ENCODE results near the gene EAF2. TPM values are rescaled to one million over a fixed set of nuclear protein-coding genes. Genes with fewer than 3 reads are reported as not detected.

EAF2 gene
- total and polyA plus RNA-seq, 2 of the 13 experiments (the other 11 are each of a cell fraction or from before 2014, with no cell fraction given), result 4.0 to 14.6 TPM

GRCh38 chr3:121835465-121835801, 424 bp downstream of the EAF2 start (continued):
- no peak for TF ChIP-seq ZFP36L1 (CRISPR knock-in tag; IDR thresholded peaks at IDR 0.05)
- no peak for TF ChIP-seq ELK4 (CRISPR knock-in tag; IDR thresholded peaks at IDR 0.05; ENCODE audit: borderline replicate concordance)
- no peak for TF ChIP-seq NFKB2 (CRISPR knock-in tag; IDR thresholded peaks at IDR 0.05; ENCODE audit: borderline replicate concordance)
- TF ChIP-seq NR0B2 (CRISPR knock-in tag; IDR thresholded peaks at IDR 0.05), result no peak
- 0 out of 2 replicates have a peak, but pooled peaks have one; percentile 3 for TF ChIP-seq IKZF5 (CRISPR knock-in tag; IDR thresholded peaks at IDR 0.05)
- no peak for TF ChIP-seq RXRA (CRISPR knock-in tag; IDR thresholded peaks at IDR 0.05)
- no peak for TF ChIP-seq PITX1 (CRISPR knock-in tag; IDR thresholded peaks at IDR 0.05)
- no peak for TF ChIP-seq HOXA9 (CRISPR knock-in tag; IDR thresholded peaks at IDR 0.05; ENCODE audit: borderline replicate concordance)
- TF ChIP-seq ZNF343 (CRISPR knock-in tag; IDR thresholded peaks at IDR 0.05), result 0 out of 2 replicates have a peak, but pooled peaks have one; percentile 21
- no peak for TF ChIP-seq KMT2B (CRISPR knock-in tag; IDR thresholded peaks at IDR 0.05)
- TF ChIP-seq SIN3A (IDR thresholded peaks at IDR 0.05; ENCODE audit: borderline replicate concordance, low read depth, low read length), result no peak
- no peak for TF ChIP-seq FOXO4 (CRISPR knock-in tag; conservative IDR thresholded peaks at IDR 0.05)
- TF ChIP-seq TEAD2 (CRISPR knock-in tag; IDR thresholded peaks at IDR 0.05), result no peak
- no peak for TF ChIP-seq CAMTA2 (CRISPR knock-in tag; IDR thresholded peaks at IDR 0.05; ENCODE audit: borderline replicate concordance)
- TF ChIP-seq ZKSCAN5 (CRISPR knock-in tag; IDR thresholded peaks at IDR 0.05), result peak; percentile 86
- no peak for TF ChIP-seq AHDC1 (CRISPR knock-in tag; IDR thresholded peaks at IDR 0.05; ENCODE audit: borderline replicate concordance)
- no peak for TF ChIP-seq ZNF256 (CRISPR knock-in tag; conservative IDR thresholded peaks at IDR 0.05)
- TF ChIP-seq SALL2 (CRISPR knock-in tag; IDR thresholded peaks at IDR 0.05), result no peak
- no peak for TF ChIP-seq YEATS4 (CRISPR knock-in tag; IDR thresholded peaks at IDR 0.05; ENCODE audit: borderline replicate concordance)
- no peak for TF ChIP-seq EEA1 (CRISPR knock-in tag; IDR thresholded peaks at IDR 0.05; ENCODE audit: borderline replicate concordance)
- TF ChIP-seq MAF1 (CRISPR knock-in tag; IDR thresholded peaks at IDR 0.05; ENCODE audit: borderline replicate concordance), result no peak

Measured in HepG2 (cell line).